H9 (cell line): ENCODE measurements around the gene FHOD3. TPM values are rescaled to one million over a fixed set of nuclear protein-coding genes. Genes with fewer than 3 reads are reported as not detected.

Source experiments
- DNase-seq: peaks from one replicate; pipeline ENCODE4 v3.0.0-alpha.2; 2017
- H2AFZ ChIP-seq: one replicate; pipeline ENCODE4 v1.6.1; 2013; ENCODE audit warnings: mild to moderate bottlenecking, low read length, control low read depth, moderate library complexity
- H2AK5ac ChIP-seq: 2 replicates; pipeline ENCODE4 v1.6.1; 2013; ENCODE audit warnings: low read length, control low read depth, mixed read lengths; ENCODE audit not compliant: insufficient read length
- H2BK120ac ChIP-seq: one replicate; pipeline ENCODE4 v1.6.1; 2013; ENCODE audit warnings: low read depth, mild to moderate bottlenecking, low read length, control low read depth, inconsistent platforms; ENCODE audit not compliant: poor library complexity, severe bottlenecking
- H2BK12ac ChIP-seq: 2 replicates; pipeline ENCODE4 v1.6.1; 2013; ENCODE audit warnings: low read length, control low read depth, mixed read lengths, low read depth; ENCODE audit not compliant: insufficient read length
- H2BK15ac ChIP-seq: 2 replicates; pipeline ENCODE4 v1.6.1; 2013; ENCODE audit warnings: low read depth, low read length, control low read depth
- H2BK20ac ChIP-seq: one replicate; pipeline ENCODE4 v1.6.1; 2013; ENCODE audit warnings: low read depth, mild to moderate bottlenecking, low read length, control low read depth, inconsistent platforms; ENCODE audit not compliant: poor library complexity, severe bottlenecking
- H2BK5ac ChIP-seq: 2 replicates; pipeline ENCODE4 v1.6.1; 2013; ENCODE audit warnings: low read length, control low read depth, mixed read lengths; ENCODE audit not compliant: insufficient read length
- H3K14ac ChIP-seq: 2 replicates; pipeline ENCODE4 v1.6.1; 2013; ENCODE audit warnings: low read length, control low read depth; ENCODE audit not compliant: insufficient read depth
- H3K18ac ChIP-seq: 2 replicates; pipeline ENCODE4 v1.6.1; 2013; ENCODE audit warnings: low read depth, mild to moderate bottlenecking, mixed read lengths, low read length, control low read depth; ENCODE audit not compliant: insufficient read length
- H3K23ac ChIP-seq: 2 replicates; pipeline ENCODE4 v1.6.1; 2013; ENCODE audit warnings: low read length, control low read depth, mixed read lengths, low read depth; ENCODE audit not compliant: insufficient read length
- H3K23me2 ChIP-seq: 2 replicates; pipeline ENCODE4 v1.6.1; 2013; ENCODE audit warnings: low read depth, mild to moderate bottlenecking, mixed read lengths, low read length, control low read depth; ENCODE audit not compliant: insufficient read length, poor library complexity, severe bottlenecking
- H3K27ac ChIP-seq: 2 replicates; pipeline ENCODE4 v1.5.1; 2013; ENCODE audit warnings: low read length, control low read depth, mixed read lengths, low read depth; ENCODE audit not compliant: insufficient read length
- H3K27me3 ChIP-seq: 2 replicates; pipeline ENCODE4 v1.6.1; 2013; ENCODE audit warnings: low read length, control low read depth, inconsistent platforms; ENCODE audit not compliant: insufficient read depth
- H3K4ac ChIP-seq: 2 replicates; pipeline ENCODE4 v1.6.1; 2013; ENCODE audit warnings: low read depth, mild to moderate bottlenecking, control low read depth, inconsistent platforms, low read length, moderate library complexity
- H3K4me1 ChIP-seq: 2 replicates; pipeline ENCODE4 v1.6.1; 2013; ENCODE audit warnings: low read length, control low read depth, inconsistent platforms; ENCODE audit not compliant: insufficient read depth
- H3K4me2 ChIP-seq: 2 replicates; pipeline ENCODE4 v1.6.1; 2013; ENCODE audit warnings: low read length, control low read depth, mixed read lengths; ENCODE audit not compliant: insufficient read length, insufficient read depth
- H3K56ac ChIP-seq: 2 replicates; pipeline ENCODE4 v1.6.1; 2013; ENCODE audit warnings: low read depth, mild to moderate bottlenecking, mixed read lengths, low read length, control low read depth; ENCODE audit not compliant: insufficient read length
- H3K79me1 ChIP-seq: 2 replicates; pipeline ENCODE4 v1.6.1; 2013; ENCODE audit warnings: low read depth, mild to moderate bottlenecking, moderate library complexity, low read length, control low read depth, inconsistent platforms; ENCODE audit not compliant: insufficient read depth, poor library complexity, severe bottlenecking
- H3K79me2 ChIP-seq: 2 replicates; pipeline ENCODE4 v1.6.1; 2013; ENCODE audit warnings: low read length, control low read depth, inconsistent platforms; ENCODE audit not compliant: insufficient read depth
- H3K9ac ChIP-seq: 2 replicates; pipeline ENCODE4 v1.6.1; 2013; ENCODE audit warnings: low read length, control low read depth, mixed read lengths; ENCODE audit not compliant: insufficient read length; ENCODE audit errors: extremely low read depth
- H3K9me3 ChIP-seq: one replicate; pipeline ENCODE4 v1.6.1; 2013; ENCODE audit warnings: low read depth, low read length, inconsistent platforms; ENCODE audit not compliant: control insufficient read depth
- H3T11ph ChIP-seq: one replicate; pipeline ENCODE4 v1.6.1; 2013; ENCODE audit warnings: mild to moderate bottlenecking, low read length, control low read depth, inconsistent platforms
- H4K20me1 ChIP-seq: one replicate; pipeline ENCODE4 v1.6.1; 2013; ENCODE audit not compliant: control insufficient read depth, insufficient read length, insufficient read depth
- H4K5ac ChIP-seq: 2 replicates; pipeline ENCODE4 v1.6.1; 2013; ENCODE audit warnings: low read depth, mild to moderate bottlenecking, mixed read lengths, low read length, control low read depth; ENCODE audit not compliant: insufficient read length
- H4K8ac ChIP-seq: replicated peaks from 2 replicates; pipeline ENCODE4 v1.6.1; 2013; ENCODE audit warnings: low read length, control low read depth, mixed read lengths, low read depth; ENCODE audit not compliant: insufficient read length
- H4K91ac ChIP-seq: 2 replicates; pipeline ENCODE4 v1.6.1; 2013; ENCODE audit warnings: low read depth, mild to moderate bottlenecking, moderate library complexity, mixed read lengths, low read length, control low read depth; ENCODE audit not compliant: insufficient read length
- H3K27ac Mint-ChIP-seq, 3 experiments: 2 replicates in 2 of 3; 3 replicates in 1 of 3; pipeline ENCODE4 v1.8.0; 2020 to 2021; ENCODE audit warnings: mixed read lengths in 3 of 3, mild to moderate bottlenecking in 1 of 3, moderate library complexity in 1 of 3
- H3K27me3 Mint-ChIP-seq: 2 replicates; pipeline ENCODE4 v1.8.0; 2021; ENCODE audit warnings: low read depth, mild to moderate bottlenecking, moderate library complexity, mixed read lengths
- H3K36me3 Mint-ChIP-seq, 3 experiments: 2 replicates in 2 of 3; 3 replicates in 1 of 3; pipeline ENCODE4 v1.8.0; 2020 to 2021; ENCODE audit warnings: low read depth in 3 of 3, mixed read lengths in 3 of 3; ENCODE audit not compliant: insufficient read depth in 1 of 3
- H3K4me1 Mint-ChIP-seq, 2 experiments: 2 replicates each; pipeline ENCODE4 v1.8.0; 2020; ENCODE audit warnings: mixed read lengths in 2 of 2
- H3K4me3 Mint-ChIP-seq, 2 experiments: 2 replicates in 1 of 2; 3 replicates in 1 of 2; pipeline ENCODE4 v1.8.0; 2020 to 2021; ENCODE audit warnings: mild to moderate bottlenecking in 2 of 2, mixed read lengths in 2 of 2, moderate library complexity in 1 of 2
- H3K9me3 Mint-ChIP-seq, 2 experiments: 2 replicates in 1 of 2; 3 replicates in 1 of 2; pipeline ENCODE4 v1.8.0; 2020; ENCODE audit warnings: mild to moderate bottlenecking in 2 of 2, mixed read lengths in 2 of 2, moderate library complexity in 1 of 2
- CTCF ChIP-seq: fragments of 200-600 bp; sonication (generic); conservative IDR thresholded peaks from 3 replicates; pipeline ENCODE4 v1.8.0; 2021; ENCODE audit warnings: antibody characterized with exemption, mild to moderate bottlenecking
- WGBS: extraction: QIAGEN DNeasy Blood & Tissue Kit; methylation state at CpG from one replicate; pipeline ENCODE4 v1.1.7; 2013; ENCODE audit warnings: missing lambda C conversion rate, low lambda C conversion rate, mixed read lengths; ENCODE audit not compliant: insufficient read length; ENCODE audit errors: extremely low coverage; 5-methylcytosine and 5-hydroxymethylcytosine counted together
- total RNA-seq: library from RNA; stranded (reverse); gene quantifications from 2 replicates; pipeline ENCODE4 v1.2.1, GENCODE V29; 2021

The FHOD3 gene
- total RNA-seq, 1 experiment from 2014 or later: 8.0 TPM

GRCh38 chr18:36757991-36758390 is 460.5 kb downstream of the FHOD3 start:
- H3K27me3 ChIP-seq: no peaks in the 10 kb centered on the region
- no peak overlapping the region for H3K23ac ChIP-seq
- no peak overlapping the region for H3K14ac ChIP-seq
- H3K27ac ChIP-seq: no peak overlapping the region
- no peak overlapping the region for H2BK15ac ChIP-seq
- Mint-ChIP-seq H3K4me3 (no peak overlapping the region), H3K27ac (no peak overlapping the region), H3K27me3 (no peaks in the 10 kb centered on the region), H3K4me1 (peaks cover 7 to 14% of the 10 kb centered on the region in 2 experiments; a peak in 3 of 4 replicates), H3K36me3 (peaks cover 0 to 8% (median 5%) of the 10 kb centered on the region in 3 experiments; a peak in 2 of 7 replicates), H3K9me3 (no peaks in the 10 kb centered on the region)
- H3T11ph ChIP-seq: no peak overlapping the region
- H2BK12ac ChIP-seq: no peak overlapping the region
- H3K4ac ChIP-seq: no peak overlapping the region
- H3K18ac ChIP-seq: no peak overlapping the region
- no peaks in the 10 kb centered on the region for H3K4me1 ChIP-seq
- no peak overlapping the region for H3K9ac ChIP-seq
- no peak overlapping the region for H2BK5ac ChIP-seq
- no peak overlapping the region for H2AK5ac ChIP-seq
- no CpG with 5 or more reads among the region's 3 CpGs for WGBS
- no peak overlapping the region for H2BK20ac ChIP-seq
- H3K79me2 ChIP-seq: no peaks in the 10 kb centered on the region
- no peak overlapping the region for H3K56ac ChIP-seq
- no peak overlapping the region for H4K91ac ChIP-seq
- no peak overlapping the region for H4K5ac ChIP-seq
- no peak overlapping the region for H2BK120ac ChIP-seq
- no peak for DNase-seq
- H3K9me3 ChIP-seq: no peaks in the 10 kb centered on the region
- H3K4me2 ChIP-seq: no peak overlapping the region
- no peak for TF ChIP-seq CTCF
- H4K8ac ChIP-seq: no peak overlapping the region
- no peak overlapping the region for H2AFZ ChIP-seq
- H3K23me2 ChIP-seq: no peaks in the 10 kb centered on the region
- H3K79me1 ChIP-seq: no peaks in the 10 kb centered on the region
- H4K20me1 ChIP-seq: no peaks in the 10 kb centered on the region
